Neural cell (in vitro differentiated cells): Measurements from ENCODE around the gene OR52A5.

Experiments used
- CTCF ChIP-seq: fragments of 450-650 bp; IDR thresholded peaks from 2 replicates; pipeline ENCODE4 v1.5.1; 2014; ENCODE audit warnings: antibody characterized with exemption, mild to moderate bottlenecking, moderate library complexity; ENCODE audit not compliant: poor library complexity, severe bottlenecking
- RAD21 ChIP-seq: fragments of 450-650 bp; conservative IDR thresholded peaks from 2 replicates; pipeline ENCODE4 v1.6.1; 2014; ENCODE audit warnings: antibody characterized with exemption, mild to moderate bottlenecking, moderate library complexity
- TAF1 ChIP-seq: IDR thresholded peaks from 2 replicates; pipeline ENCODE4 v1.6.1; 2012; ENCODE audit warnings: low read depth
- TF ChIP-seq, protein P1 (sequence below): IDR thresholded peaks from 2 replicates; pipeline ENCODE4 v1.6.1; 2012; ENCODE audit warnings: borderline replicate concordance

DNA sequence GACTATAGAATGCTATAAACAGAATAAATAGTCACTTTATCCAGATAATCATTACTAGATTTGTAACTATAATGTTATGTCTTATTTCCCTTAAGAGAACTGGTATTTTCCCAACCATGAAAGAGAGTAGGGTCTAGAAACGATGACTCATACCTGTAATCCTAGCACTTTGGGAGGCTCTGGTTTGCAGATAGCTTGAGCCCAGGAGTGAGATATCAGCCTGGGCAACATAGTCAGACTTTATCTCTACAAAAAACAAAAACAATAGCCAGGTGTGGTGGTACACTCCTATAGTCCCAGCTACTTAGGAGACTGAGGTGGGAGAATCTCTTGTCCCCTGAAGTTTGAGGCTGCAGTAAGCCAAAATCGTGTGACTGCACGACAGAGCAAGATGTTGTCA lies 30.9 kb downstream of the OR52A5 start:
- TF ChIP-seq CTCF, result no peak
- no peak for TF ChIP-seq RAD21
- no peak for TF ChIP-seq TAF1
- TF ChIP-seq, protein P1, sequence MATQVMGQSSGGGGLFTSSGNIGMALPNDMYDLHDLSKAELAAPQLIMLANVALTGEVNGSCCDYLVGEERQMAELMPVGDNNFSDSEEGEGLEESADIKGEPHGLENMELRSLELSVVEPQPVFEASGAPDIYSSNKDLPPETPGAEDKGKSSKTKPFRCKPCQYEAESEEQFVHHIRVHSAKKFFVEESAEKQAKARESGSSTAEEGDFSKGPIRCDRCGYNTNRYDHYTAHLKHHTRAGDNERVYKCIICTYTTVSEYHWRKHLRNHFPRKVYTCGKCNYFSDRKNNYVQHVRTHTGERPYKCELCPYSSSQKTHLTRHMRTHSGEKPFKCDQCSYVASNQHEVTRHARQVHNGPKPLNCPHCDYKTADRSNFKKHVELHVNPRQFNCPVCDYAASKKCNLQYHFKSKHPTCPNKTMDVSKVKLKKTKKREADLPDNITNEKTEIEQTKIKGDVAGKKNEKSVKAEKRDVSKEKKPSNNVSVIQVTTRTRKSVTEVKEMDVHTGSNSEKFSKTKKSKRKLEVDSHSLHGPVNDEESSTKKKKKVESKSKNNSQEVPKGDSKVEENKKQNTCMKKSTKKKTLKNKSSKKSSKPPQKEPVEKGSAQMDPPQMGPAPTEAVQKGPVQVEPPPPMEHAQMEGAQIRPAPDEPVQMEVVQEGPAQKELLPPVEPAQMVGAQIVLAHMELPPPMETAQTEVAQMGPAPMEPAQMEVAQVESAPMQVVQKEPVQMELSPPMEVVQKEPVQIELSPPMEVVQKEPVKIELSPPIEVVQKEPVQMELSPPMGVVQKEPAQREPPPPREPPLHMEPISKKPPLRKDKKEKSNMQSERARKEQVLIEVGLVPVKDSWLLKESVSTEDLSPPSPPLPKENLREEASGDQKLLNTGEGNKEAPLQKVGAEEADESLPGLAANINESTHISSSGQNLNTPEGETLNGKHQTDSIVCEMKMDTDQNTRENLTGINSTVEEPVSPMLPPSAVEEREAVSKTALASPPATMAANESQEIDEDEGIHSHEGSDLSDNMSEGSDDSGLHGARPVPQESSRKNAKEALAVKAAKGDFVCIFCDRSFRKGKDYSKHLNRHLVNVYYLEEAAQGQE, result no peak
